CD4-positive, alpha-beta T cell treated with Interleukin-6 for 4 hours (primary cell): ENCODE results near the gene CAMK2A.

ENCODE experiments used
- DNase-seq: peaks from one replicate; pipeline ENCODE4 v3.0.0-alpha.2; 2020; ENCODE audit warnings: mixed read lengths

CAMK2A gene

DNA sequence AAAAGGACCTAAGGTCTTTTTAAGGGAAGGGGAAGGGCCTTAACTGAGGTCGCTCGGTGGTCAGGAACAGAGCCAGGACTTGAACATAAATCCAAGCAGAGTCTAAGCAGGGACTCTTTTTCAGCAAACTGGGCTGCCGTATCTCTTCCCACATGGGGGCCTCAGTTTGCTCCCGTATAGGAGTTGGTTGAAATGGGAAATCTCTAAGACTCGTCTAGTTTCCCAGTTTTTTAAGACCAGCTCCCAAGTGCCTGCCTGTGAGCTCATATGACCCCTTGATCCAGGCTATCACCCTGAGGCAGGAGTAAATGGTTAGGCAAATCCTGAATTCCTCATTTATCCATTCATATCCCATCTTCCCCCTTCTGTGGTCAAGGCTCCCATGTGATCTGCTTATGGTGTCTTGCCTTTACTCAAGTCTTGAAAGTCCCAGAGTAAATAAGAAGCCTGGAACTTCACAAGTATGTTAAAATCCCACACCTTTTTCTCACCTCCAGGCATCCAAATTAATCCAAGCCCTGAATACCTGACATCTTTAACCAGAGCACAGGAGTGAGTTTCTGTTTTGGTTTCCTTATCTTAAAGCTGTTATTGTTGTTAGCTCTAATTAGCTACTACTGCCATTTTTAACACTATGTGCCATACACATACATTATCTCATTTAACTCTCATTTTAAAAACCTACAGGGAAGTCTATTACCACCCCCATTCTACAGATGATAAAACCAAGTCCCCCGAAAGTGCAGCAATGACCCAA, 10.2 kb upstream of the CAMK2A start:
- DNase-seq: no peak

DNA sequence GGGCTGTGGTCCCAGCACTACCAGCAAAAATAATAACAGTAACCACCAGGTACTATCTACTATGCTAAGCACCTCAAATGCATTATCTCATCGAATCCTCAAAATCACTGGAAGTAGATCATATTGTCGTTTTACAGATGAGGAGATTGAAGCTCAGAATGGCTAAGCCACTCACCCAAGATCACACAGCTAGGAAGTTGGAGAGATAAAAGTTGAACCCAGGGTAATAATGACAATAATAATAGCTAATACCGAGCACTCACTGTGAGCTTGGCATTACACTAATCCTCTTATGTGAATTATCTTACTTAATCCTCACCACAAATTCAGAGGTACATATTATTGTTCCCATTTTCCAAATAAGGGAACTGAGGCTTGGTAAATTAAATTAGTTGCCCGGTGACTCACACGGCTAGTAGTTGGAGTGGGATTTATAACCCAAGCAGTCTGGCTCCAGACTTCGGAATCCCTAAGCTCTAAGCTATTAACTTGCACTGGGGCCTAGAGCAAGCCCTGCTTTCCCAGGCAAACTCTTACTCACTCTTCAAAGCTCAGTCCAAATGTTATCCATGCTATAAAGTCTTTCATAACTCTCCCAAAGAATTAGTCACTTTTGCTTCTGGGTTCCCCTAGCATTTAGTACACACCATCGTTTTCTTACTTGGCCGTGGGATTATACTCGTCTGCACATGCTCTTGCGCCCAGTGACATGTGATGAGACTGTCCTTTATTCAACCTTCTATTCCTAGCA, 9.3 kb upstream of the CAMK2A start:
- DNase-seq: no peak

DNA sequence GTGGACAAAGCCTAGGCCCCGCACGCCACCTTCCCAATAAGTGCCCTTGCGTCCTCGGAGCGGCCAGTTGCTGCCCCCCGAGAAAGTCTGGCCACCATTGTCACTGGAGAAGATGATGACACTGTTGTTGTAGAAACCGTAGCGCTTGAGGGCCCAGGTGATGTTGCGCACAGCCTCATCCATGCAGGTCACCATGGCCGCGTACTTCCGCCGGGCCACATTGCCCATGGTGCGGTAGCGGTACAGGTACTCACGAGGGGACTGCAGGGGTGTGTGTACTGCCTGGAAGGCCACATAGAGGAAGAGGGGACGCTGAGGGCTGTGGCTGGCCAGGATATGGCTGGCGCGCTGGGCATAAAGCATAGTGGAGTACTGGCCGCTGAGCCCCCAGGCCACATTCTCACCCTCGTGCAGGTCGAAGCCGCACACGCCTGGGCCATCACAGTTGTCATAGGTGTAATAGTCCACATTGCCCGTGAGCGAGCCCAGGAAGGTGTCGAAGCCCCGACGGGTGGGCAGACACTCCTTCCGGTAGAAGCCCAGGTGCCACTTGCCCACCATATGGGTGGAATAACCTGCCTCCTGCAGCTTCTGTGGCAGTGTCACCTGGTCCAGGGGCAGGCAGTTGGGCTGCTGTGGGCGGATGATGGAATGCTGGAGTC, 8.5 kb upstream of the CAMK2A start:
- DNase-seq: no peak

DNA sequence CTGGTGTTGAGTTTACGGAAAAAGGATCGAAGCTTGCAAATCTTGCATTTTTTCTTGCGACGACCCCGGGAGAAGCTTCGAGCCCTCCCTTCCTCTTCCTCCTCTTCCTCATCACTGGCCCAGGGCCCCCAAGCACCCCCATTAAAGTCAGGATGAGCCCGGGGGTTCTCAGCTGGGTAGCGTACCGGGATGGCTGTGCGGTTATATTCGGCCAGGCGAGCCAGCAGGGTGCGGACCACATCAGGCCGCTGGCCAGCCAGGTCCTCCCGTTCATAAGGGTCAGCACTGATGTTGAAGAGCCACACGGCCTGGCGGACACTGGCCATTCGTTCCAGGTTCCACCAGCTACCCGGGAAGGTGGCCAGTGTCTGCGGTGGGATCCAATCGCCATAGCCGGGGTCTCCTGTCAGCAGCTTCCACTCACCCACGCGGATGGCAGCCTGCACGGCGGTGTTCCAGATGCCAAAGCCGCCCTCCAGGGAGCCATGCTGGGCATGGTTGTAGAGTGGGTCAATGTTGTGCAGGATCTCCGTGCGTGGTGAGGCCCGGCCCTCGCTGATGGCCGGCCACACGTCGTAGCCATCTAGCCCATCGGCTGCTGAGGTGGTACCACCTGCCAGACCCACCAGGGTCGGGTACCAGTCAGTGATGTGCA, 7.8 kb upstream of the CAMK2A start:
- no peak for DNase-seq

DNA sequence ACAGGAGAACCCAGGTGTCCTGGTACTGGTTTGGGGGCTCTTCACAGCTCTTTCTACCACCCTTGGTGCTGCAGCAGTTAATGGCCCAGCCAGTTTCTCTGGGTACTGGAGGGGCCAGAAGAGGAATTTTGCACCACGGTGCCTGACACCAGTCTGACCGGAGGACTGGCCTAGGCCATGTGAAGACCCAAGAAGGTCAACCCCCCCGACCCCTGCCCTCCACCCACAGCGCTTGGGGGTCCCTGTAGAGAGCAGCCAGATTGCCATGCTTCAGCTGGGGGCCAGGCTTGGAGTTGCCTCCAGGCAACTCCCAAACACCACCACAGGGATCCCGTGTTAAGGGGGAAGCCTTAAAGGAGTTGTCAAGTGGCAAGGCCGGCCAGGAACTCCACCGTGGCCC, 6.9 kb upstream of the CAMK2A start:
- DNase-seq: no peak

DNA sequence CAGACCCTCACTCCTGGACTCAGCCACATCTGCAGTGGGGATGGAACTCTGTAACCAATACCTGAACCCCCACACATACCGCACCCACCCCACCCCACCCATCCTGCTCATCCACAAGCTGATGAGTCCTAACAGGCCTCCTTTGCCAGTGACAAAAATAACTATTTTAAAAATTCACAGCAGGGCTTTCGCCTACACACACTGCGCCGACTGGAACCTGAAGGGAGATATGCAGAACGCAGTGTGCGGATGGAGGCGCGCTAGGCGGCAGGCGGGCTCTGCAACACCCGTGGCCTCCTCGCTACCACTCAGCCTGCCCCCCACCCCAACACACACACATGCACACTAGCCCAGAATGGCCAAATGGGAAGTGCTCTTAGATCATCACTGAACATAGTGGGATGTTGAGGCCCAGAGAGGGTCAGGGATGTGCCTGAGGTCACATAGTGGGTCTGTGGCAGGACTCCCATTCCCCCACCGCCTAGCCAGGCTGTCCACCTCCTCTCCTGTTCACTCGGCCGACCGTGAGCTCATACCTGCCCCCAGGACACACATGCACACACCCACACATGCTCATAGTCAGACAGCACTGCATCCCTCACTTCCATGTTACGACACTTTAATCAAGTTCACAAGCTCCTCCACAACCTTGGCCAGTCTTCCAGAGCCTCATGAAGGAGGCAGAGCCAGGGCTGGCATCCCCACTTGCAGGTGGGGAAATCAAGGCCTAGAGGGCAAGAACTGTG, 6.3 kb upstream of the CAMK2A start:
- no peak for DNase-seq

DNA sequence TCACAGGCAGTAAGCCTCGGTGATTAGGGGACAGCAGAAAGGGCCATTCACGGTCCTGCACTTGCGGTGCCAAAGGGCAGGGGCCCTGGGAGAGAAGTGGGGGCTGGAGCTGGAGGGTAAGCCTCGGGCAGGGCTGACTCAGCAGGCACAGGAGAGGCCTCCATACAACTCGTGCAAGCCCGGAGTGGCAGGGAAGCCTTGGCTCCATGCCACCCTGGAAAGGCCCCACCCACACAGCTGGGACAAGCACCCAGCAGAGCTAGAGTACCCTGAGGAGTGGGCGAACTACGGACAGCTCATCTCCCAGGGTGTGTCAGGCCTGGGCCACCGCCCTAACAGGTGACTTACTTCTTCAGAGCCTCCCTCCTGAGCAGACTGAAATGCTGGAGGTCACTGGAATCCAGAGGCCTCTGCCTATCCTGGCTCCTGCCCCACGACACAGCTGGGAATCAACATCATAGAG, 5.6 kb upstream of the CAMK2A start:
- DNase-seq: no peak

DNA sequence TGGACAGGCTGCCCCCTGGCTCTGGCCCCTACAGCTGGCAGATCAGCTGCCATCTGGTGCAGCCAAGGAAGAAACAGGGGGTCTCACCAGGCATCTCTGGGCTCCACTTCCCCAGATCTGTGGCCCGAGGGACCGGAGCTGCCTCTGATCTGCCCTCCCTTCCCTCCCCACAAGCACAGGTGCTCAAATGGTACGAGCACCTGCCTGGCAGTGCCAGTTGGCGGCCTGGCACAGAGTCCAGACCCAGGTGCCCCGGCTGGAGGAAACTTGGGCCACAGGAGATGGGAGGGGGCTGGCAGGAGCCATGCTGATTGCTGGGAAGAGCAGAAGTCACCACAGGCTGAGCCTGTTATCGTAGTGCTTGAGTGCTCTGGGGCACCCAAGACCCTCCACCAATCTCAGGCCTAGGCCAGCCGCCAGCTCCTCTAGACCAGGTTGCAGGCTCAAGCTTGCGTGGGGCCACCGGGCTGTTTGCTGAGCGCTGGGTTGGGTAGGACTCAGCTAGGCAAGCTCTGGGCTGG, 5.0 kb upstream of the CAMK2A start:
- no peak for DNase-seq

DNA sequence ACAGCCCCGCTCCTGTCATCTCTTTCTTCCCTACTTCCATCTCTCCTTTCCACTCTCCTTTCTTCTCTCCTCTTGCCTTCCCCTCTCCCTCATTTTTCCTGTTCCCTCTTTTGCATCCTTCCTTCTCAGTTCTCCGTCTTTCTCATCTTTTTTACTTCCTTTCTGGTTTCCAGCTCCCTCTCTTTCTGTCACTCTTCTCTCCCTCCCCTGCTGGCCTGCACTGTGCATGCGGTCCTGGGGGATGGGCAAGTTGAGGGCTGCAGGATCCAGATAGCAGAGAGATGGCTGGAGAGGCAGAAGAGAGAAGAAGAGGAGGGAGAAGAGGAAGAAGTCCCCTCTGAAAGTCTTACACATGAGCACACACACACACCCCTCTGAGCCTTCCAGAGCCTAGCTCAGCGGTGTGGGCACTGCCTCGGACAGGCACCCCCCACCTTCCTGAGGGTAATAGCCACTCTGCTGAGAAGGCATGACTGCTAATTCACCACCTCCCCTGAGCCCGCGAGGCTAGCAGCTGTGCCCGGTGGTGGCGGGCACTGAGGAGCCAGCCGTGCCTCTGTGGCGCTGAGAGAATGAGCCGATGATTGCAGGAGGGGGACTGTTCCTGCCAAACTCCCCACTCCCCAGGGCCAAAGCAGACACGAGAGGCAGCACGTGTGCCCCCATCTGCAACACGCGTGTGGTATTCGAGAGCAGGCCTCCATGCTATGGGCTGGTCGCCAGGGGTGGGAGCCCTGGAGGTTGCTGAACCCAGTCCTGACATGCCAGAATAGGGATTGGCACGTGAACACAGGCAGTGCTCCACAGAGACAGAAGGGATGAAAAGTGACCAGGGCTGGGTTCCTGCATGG, 3.7 kb upstream of the CAMK2A start:
- no peak for DNase-seq

DNA sequence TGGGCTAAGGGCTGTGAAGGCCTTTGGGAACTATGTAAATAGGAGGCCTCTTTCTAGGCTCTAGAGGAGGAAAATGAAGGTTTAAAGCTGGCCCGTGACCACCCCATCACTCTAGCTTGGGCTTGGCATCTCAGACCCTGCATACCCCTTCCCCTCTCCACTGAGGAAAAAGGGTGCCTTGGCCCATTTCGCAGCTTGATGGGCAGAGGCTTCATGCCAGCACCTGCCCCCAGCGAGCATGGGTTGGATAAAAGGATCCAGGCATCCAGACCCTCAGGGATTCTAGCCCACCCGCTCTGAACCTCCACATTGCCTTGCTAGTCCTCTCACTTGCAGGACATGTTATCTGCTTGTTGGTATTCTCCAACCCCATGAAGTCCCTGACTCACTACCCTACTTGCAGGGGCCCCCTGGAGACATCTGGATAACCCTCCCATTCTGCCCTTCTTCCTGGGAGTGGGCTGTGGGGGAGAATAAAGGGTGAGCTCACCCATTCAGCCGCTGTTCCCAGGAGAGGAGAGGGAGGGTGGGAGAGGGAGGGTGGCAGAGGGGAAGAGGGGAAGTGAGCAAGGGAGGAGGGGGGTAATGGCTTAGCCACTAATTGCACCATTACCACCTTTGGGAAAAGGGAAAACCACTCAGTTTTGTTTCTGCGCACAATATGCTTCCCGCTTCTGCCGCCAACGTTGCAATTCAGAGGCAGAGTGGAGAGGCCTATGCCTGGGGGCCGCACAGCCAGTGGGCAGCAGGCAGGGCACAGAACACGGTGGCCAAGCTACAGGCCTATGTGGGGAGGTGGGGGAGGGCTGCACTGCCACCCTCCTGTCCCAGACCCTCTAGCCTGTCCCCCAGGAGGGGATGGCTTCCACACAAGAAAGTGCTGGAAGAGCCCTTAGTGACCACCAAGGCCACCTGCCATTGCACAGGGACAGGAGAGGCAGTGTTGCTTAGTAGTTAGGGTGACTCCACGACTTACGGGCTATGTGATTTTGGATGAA, 2.1 kb upstream of the CAMK2A start:
- DNase-seq: no peak

DNA sequence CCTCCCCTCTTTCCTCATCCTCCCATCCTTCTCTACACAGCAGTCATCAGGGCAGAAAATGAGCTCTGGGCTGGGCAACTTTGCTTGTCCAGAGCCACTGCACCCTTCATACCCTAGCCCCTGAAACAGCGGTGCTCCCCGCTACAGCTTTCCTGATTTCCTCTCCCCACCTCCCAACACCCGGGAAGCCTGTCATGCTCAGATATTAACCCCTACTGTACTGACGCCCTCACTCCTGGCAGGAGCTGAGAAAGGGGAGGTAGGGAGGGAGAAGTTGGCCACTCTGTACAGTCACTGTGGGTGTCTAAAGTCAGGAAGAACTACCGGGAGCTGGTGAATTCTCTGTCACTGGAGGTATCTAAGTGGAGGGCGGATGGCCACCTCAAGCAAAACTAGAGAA, 782 bp downstream of the CAMK2A start:
- DNase-seq: no peak

DNA sequence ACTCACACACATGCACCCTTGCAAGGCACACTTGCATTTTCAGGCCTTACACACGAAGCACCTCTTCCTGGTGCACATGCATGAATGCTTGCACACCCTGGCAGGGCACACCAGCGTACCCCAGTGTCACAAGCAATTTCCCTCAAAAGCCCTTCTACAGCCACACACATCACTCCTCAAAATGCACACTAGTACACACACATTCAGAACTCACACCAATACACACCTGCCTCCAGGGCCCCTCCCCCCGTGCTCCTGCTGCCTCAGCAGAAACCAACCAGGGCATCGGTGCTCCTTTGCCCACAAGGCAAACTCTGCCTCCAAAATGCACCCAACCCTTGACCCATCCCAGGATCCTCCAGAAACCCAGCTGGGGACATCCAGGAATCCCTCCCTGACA, 1.2 kb downstream of the CAMK2A start:
- no peak for DNase-seq

DNA sequence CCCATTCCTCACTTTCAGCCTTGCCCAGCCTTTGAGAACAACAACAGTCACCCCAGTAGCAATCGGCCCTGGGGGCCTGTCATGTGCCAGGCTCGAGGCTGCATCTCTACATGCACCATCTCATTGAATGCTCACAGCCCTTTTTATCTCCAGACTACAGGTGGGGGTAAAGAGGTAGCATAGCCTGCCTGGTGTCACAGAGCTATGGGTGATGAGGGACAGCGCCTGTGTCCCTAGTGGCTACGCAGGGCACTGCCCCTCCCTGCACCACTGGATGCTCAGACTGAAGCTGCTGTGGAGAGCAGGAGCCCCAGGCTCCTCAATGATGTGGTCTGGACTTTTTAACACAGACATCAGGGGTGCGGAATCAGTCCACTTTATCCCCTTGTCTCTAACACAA, 2.8 kb downstream of the CAMK2A start:
- DNase-seq: no peak

DNA sequence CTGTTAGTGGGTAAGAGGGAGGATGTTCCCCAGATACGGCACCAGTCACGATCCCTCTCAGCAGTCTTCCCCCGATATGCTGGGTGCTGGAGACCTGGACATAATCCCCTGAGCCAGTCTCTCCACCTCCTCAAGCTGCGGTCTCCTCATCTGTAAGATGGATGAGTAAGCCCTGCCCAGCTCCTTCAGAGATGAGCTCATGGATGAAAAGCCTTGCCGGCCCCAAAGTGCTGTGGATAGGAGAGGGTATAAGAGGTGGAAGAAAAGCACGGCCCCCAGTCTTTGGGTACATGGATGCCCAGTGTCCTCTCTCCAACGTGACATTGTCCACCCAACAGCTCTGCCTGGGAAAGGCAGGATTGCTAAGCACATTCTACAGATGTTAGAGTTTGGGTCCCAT, 4.5 kb downstream of the CAMK2A start:
- DNase-seq: no peak

DNA sequence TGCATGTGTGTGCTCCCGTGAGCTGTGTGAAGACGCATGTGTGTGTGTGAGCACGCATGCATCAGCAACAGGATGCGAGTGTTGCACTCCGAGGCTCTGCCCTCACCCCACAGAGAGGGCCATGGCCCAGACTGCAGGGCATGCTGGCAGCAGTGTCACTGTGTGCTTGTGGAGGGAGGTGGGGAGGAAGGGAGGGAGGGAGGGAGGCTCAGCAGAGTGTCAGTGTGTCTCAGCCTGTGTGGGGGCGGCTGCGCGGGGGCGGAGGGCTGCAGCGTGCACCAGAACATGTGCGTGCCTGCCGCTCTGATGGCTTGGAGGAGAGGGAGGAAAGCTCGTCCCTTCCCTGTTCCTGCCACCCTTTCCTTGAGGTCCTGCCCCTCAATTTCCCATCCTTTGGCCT, 5.3 kb downstream of the CAMK2A start:
- no peak for DNase-seq

DNA sequence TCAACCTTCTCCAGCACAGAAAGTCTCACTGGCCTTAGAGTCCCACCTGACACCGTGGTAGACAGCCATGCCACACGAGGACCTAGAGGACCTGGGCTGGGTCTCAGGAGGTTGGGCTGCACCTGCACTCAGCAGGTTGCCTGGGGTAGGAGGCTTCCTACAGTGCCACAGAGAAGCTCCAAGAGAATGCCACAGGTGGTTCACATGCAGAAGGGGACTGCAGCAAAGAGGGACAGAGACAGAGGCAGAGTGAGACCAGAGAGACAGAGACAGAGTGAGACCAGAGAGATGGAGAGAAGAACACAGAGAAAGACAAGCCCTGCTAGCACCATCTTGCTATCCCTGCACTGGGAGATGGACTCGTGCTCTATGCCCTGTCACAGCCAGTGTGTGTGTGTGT, 5.7 kb downstream of the CAMK2A start:
- no peak for DNase-seq

DNA sequence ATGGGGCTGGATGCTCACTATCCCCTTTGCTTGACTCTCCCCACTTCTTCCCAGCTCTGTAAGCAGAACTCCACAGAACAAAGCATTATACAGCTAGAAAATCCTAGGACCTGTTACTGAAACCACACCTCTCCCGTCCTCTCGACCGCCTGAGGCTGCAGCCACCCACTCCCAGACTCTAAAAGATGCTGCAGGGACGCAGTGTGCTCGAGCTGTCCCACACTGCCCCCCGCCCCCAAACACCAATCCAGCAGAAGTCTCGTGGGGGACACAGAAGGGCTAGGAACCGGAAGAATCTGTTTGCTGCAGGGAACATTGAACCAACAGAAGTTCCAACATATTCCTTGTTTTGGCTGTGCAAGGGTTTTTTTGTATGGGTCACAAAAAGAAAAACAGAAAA, 7.6 kb downstream of the CAMK2A start:
- no peak for DNase-seq

DNA sequence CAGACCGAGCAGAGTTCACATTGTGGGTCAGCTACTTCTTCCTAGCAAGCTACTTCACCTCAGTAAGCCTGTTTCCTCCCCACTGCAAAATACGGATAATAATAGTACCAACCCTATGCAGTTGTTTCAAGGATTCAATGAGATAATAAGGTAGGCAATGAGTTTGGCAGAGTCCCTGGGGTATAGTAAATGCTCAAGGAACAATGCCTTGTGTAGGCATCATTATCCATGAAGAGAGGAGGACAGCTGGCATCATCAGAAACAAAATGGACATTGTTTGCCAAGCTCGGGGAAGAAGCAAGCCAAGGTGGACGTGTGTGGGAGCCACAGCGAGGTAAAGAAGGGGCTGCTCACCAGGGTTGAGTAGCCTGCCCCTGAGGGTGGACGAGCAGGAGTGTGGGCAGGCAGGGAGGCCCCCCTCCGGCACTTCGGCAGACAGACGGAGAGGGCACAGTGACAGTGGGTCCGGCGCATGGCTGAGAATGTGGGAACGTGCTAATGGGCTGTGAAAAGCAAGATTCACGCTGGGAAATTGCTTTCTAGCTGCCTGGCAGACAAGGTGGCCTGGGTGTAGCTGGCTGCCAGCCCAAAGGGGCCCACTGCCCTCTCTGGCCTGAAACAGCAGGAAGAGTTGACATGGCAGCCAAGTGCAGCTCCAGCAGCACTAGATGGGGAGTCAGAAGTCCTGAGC, 10.1 kb downstream of the CAMK2A start:
- no peak for DNase-seq

DNA sequence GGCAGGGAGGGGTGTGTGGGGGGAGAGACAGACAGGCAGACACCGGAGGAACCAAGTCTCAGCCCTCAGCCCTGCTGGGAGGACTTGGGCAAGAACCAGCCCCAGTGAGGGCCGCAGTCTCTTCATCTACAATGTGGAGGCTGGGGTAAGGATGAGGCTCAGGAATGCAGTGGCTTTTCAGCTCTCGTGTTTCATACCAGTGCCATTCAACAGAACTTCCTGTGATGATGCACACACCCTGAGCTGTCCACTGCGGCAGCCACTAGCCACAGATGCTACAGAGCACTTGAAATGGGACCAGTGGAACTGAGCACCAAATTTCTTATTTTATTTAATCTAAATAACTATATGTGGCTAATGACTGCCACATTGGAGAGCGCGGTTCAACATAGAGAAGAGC, 10.7 kb downstream of the CAMK2A start:
- no peak for DNase-seq
